GM10266 (cell line): Measurements from ENCODE around the gene ATAD1.

Experiments used
- DNase-seq: peaks from one replicate; pipeline ENCODE4 v3.0.0; 2012; ENCODE audit errors: extremely low spot score
- CTCF ChIP-seq: IDR thresholded peaks from 2 replicates; pipeline ENCODE4 v1.5.1; 2012; ENCODE audit warnings: mild to moderate bottlenecking, low read depth; ENCODE audit not compliant: control insufficient read depth, insufficient read depth; ENCODE audit errors: missing control alignments

The ATAD1 gene

GRCh38 chr10:87722716-87723115 is 95.3 kb downstream of the ATAD1 start:
- DNase-seq, result no peak
- TF ChIP-seq CTCF, result no peak

GRCh38 chr10:87721781-87722180 is 96.2 kb downstream of the ATAD1 start:
- TF ChIP-seq CTCF, result no peak
- no peak for DNase-seq

- no peak for DNase-seq
- no peak for TF ChIP-seq CTCF
Measured at GRCh38 chr10:87720665-87721064, 97.4 kb downstream of the ATAD1 start.

GRCh38 chr10:87716348-87716670 is 101.7 kb downstream of the ATAD1 start:
- no peak for TF ChIP-seq CTCF
- no peak for DNase-seq

GRCh38 chr10:87715552-87716347 is 102.3 kb downstream of the ATAD1 start:
- no peak for TF ChIP-seq CTCF

GRCh38 chr10:87713707-87714106 is 104.3 kb downstream of the ATAD1 start:
- no peak for DNase-seq
- no peak for TF ChIP-seq CTCF

More at GRCh38 chr10:87715552-87716347, 102.3 kb downstream of the ATAD1 start:
- DNase-seq, result no peak

- DNase-seq, result no peak
- TF ChIP-seq CTCF, result no peak
Measured at GRCh38 chr10:87712913-87713616, 105.0 kb downstream of the ATAD1 start.
